Adrenal gland (tissue), 5 donors: ENCODE results near the gene SUZ12.
"Not testable (repeated sequence)": the region's sequence is repeated elsewhere in the genome, so short reads cannot be mapped to it uniquely, and the experiment has no call there.

ENCODE experiments used
- POLR2A ChIP-seq, 2 donors: fragments of 450-650 bp; IDR thresholded peaks; one replicate each; pipeline ENCODE4 v1.6.1; 2017; ENCODE audit warnings: antibody characterized with exemption in 2 of 2, mild to moderate bottlenecking in 2 of 2, moderate library complexity in 1 of 2
- TF ChIP-seq, protein P1 (sequence below), 6 experiments: fragments of 450-650 bp in 4 of 6; fragments of 200-600 bp in 2 of 6; sonication (generic) in 1 of 6; IDR thresholded peaks; 1 replicate in 5 of 6; 2 replicates in 1 of 6; pipeline versions ENCODE4 v1.5.1 to v1.8.0; 2016 to 2021; ENCODE audit warnings: antibody characterized with exemption in 6 of 6, mild to moderate bottlenecking in 2 of 6, moderate library complexity in 1 of 6
- donor health status: DM: no; HTN: no; CAD: no.

DNA sequence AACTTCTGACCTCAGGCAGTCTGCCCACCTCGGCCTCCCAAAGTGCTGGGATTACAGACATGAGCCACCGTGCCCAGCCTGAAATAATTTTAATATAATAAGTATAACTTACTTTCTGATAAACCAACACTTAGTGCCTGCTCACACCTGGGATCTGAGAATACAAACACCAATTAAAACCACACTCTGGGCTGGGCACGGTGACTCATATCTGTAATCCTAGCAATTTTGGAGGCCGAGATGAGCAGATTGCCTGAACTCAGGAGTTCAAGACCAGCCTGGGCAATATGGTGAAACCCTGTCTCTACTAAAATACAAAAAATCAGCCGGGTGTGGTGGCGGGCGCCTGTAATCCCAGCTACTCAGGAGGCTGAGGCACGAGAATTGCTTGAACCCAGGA, 55.0 kb downstream of the SUZ12 start:
- not testable (repeated sequence) for TF ChIP-seq POLR2A (IDR thresholded peaks at IDR 0.05)
- TF ChIP-seq, protein P1, sequence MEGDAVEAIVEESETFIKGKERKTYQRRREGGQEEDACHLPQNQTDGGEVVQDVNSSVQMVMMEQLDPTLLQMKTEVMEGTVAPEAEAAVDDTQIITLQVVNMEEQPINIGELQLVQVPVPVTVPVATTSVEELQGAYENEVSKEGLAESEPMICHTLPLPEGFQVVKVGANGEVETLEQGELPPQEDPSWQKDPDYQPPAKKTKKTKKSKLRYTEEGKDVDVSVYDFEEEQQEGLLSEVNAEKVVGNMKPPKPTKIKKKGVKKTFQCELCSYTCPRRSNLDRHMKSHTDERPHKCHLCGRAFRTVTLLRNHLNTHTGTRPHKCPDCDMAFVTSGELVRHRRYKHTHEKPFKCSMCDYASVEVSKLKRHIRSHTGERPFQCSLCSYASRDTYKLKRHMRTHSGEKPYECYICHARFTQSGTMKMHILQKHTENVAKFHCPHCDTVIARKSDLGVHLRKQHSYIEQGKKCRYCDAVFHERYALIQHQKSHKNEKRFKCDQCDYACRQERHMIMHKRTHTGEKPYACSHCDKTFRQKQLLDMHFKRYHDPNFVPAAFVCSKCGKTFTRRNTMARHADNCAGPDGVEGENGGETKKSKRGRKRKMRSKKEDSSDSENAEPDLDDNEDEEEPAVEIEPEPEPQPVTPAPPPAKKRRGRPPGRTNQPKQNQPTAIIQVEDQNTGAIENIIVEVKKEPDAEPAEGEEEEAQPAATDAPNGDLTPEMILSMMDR (IDR thresholded peaks at IDR 0.05): not testable (repeated sequence)
